Ishikawa (cell line): ENCODE results near the gene ZNF365.

Source experiments
- CEBPB ChIP-seq: IDR thresholded peaks from 2 replicates; pipeline ENCODE4 v1.6.1; 2012
- EP300 ChIP-seq: IDR thresholded peaks from 2 replicates; pipeline ENCODE4 v1.6.1; 2012; ENCODE audit warnings: borderline replicate concordance
- FOXM1 ChIP-seq: IDR thresholded peaks from 2 replicates; pipeline ENCODE4 v1.6.1; 2012; ENCODE audit warnings: low read depth, borderline replicate concordance
- RAD21 ChIP-seq: IDR thresholded peaks from 2 replicates; pipeline ENCODE4 v1.6.1; 2012; ENCODE audit warnings: low read depth
- TF ChIP-seq, protein P1 (sequence below): IDR thresholded peaks from 2 replicates; pipeline ENCODE4 v1.6.1; 2012; ENCODE audit warnings: low read depth, mild to moderate bottlenecking
- TF ChIP-seq, protein P2 (sequence below): IDR thresholded peaks from 2 replicates; pipeline ENCODE4 v1.6.1; 2012

DNA sequence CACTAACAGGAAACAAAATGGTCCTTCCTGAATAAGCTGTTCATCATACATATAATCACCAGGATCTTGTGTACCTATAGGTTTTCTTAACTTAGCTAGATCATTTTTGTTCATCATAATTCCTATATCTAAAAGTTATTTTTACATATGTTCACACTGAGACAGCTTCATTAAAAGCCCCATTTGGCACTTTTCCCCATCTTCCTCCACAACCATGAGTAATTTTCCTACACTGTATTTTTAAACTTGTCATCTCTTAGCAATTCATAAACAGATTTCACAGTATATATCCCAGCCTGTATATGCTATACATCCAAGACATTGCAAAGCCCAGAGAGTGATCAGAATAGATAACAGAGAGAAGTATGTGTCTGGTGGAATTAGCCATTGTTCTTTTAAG lies 28.3 kb downstream of the ZNF365 start:
- TF ChIP-seq CEBPB (no peak), EP300 (no peak), RAD21 (no peak), FOXM1 (no peak)
- TF ChIP-seq, protein P1, sequence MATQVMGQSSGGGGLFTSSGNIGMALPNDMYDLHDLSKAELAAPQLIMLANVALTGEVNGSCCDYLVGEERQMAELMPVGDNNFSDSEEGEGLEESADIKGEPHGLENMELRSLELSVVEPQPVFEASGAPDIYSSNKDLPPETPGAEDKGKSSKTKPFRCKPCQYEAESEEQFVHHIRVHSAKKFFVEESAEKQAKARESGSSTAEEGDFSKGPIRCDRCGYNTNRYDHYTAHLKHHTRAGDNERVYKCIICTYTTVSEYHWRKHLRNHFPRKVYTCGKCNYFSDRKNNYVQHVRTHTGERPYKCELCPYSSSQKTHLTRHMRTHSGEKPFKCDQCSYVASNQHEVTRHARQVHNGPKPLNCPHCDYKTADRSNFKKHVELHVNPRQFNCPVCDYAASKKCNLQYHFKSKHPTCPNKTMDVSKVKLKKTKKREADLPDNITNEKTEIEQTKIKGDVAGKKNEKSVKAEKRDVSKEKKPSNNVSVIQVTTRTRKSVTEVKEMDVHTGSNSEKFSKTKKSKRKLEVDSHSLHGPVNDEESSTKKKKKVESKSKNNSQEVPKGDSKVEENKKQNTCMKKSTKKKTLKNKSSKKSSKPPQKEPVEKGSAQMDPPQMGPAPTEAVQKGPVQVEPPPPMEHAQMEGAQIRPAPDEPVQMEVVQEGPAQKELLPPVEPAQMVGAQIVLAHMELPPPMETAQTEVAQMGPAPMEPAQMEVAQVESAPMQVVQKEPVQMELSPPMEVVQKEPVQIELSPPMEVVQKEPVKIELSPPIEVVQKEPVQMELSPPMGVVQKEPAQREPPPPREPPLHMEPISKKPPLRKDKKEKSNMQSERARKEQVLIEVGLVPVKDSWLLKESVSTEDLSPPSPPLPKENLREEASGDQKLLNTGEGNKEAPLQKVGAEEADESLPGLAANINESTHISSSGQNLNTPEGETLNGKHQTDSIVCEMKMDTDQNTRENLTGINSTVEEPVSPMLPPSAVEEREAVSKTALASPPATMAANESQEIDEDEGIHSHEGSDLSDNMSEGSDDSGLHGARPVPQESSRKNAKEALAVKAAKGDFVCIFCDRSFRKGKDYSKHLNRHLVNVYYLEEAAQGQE = no peak
- TF ChIP-seq, protein P2, sequence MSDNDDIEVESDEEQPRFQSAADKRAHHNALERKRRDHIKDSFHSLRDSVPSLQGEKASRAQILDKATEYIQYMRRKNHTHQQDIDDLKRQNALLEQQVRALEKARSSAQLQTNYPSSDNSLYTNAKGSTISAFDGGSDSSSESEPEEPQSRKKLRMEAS = no peak
